OCI-LY3 (cell line): ENCODE measurements around the gene REELD1.

Source experiments
- CTCF ChIP-seq: fragments of 200-600, 300-600 bp; sonication (generic); IDR thresholded peaks from 2 replicates; pipeline ENCODE4 v1.5.1; 2014; ENCODE audit warnings: antibody characterized with exemption, low read length, low read depth
- EZH2phosphoT487 ChIP-seq: fragments of 200-600 bp; shearing (Covaris generic); IDR thresholded peaks from 2 replicates; pipeline ENCODE4 v1.6.1; 2018; ENCODE audit warnings: antibody characterized with exemption, mixed run types, low read depth

- no peak for TF ChIP-seq CTCF
- TF ChIP-seq EZH2phosphoT487, result no peak
Measured at GRCh38 chr4:146267826-146268225, 53.5 kb downstream of the REELD1 start.
